WTC11 (cell line): ENCODE data around the gene FBRS. TPM values are rescaled to one million over a fixed set of nuclear protein-coding genes. Genes with fewer than 3 reads are reported as not detected.
A peak's percentile ranks its signal among the peaks of the same experiment; 100 is the strongest.

ENCODE experiments used
- ARID4B ChIP-seq: sonication (generic); formaldehyde crosslinking; IDR thresholded peaks from 2 replicates; pipeline ENCODE4 v1.8.0; 2023; ENCODE audit warnings: missing genetic modification reagents, mild to moderate bottlenecking, borderline replicate concordance
- ERG ChIP-seq: fragments of 250-450 bp; sonication (Bioruptor Pico); IDR thresholded peaks from 2 replicates; pipeline ENCODE4 v1.8.0; 2021; ENCODE audit warnings: mild to moderate bottlenecking
- GABPB1 ChIP-seq: sonication (generic); formaldehyde crosslinking; IDR thresholded peaks from 2 replicates; pipeline ENCODE4 v1.8.1; 2023; ENCODE audit warnings: mild to moderate bottlenecking, missing genetic modification reagents
- PRDM15 ChIP-seq: sonication (generic); formaldehyde crosslinking; IDR thresholded peaks from 2 replicates; pipeline ENCODE4 v1.8.0; 2022; ENCODE audit warnings: missing genetic modification reagents
- SP1 ChIP-seq: sonication (generic); formaldehyde crosslinking; conservative IDR thresholded peaks from 2 replicates; pipeline ENCODE4 v1.8.1; 2022; ENCODE audit warnings: missing genetic modification reagents
- STAT6 ChIP-seq: sonication (generic); formaldehyde crosslinking; conservative IDR thresholded peaks from 2 replicates; pipeline ENCODE4 v1.8.1; 2023; ENCODE audit warnings: mild to moderate bottlenecking, low read depth, missing genetic modification reagents, moderate library complexity
- USF1 ChIP-seq: sonication (generic); formaldehyde crosslinking; IDR thresholded peaks from 2 replicates; pipeline ENCODE4 v1.8.0; 2022; ENCODE audit warnings: mild to moderate bottlenecking, missing genetic modification reagents
- ZNF317 ChIP-seq: sonication (generic); formaldehyde crosslinking; IDR thresholded peaks from 2 replicates; pipeline ENCODE4 v1.8.1; 2023; ENCODE audit warnings: low read depth, mild to moderate bottlenecking, moderate library complexity, missing genetic modification reagents, borderline replicate concordance
- ZNF423 ChIP-seq: fragments of 250-450 bp; sonication (Bioruptor Pico); IDR thresholded peaks from 2 replicates; pipeline ENCODE4 v2.1.2; 2022; ENCODE audit warnings: mild to moderate bottlenecking, moderate library complexity
- ZNF671 ChIP-seq: fragments of 250-450 bp; sonication (Bioruptor Pico); IDR thresholded peaks from 2 replicates; pipeline ENCODE4 v1.8.0; 2021; ENCODE audit warnings: mild to moderate bottlenecking
- ZSCAN18 ChIP-seq: fragments of 250-450 bp; sonication (Bioruptor Pico); IDR thresholded peaks from 2 replicates; pipeline ENCODE4 v2.1.2; 2022; ENCODE audit warnings: mild to moderate bottlenecking, moderate library complexity
- total RNA-seq: library from RNA; stranded (reverse); gene quantifications from 3 replicates; pipeline ENCODE4 v1.2.3, GENCODE V29; 2021

FBRS gene
- total RNA-seq, 1 experiment from 2014 or later: 23.2 TPM

GRCh38 chr16:30650369-30651123 lies 7.7 kb upstream of the FBRS start, which contains the start of gene PRR14 (continued):
- TF ChIP-seq ARID4B (CRISPR knock-in tag) (0 out of 2 replicates have a peak, but pooled peaks have one; percentile 31), ERG (CRISPR knock-in tag) (no peak), USF1 (CRISPR knock-in tag) (no peak), SP1 (CRISPR knock-in tag) (peak; percentile 78), GABPB1 (peak; percentile 43), ZNF317 (CRISPR knock-in tag) (no peak), STAT6 (CRISPR knock-in tag) (no peak), ZSCAN18 (CRISPR knock-in tag) (no peak), ZNF423 (CRISPR knock-in tag) (0 out of 2 replicates have a peak, but pooled peaks have one; percentile 8), ZNF671 (no peak), PRDM15 (CRISPR knock-in tag) (peak; percentile 57)
